ENCODE measurements around the gene APEH. TPM values are rescaled to one million over a fixed set of nuclear protein-coding genes. Genes with fewer than 3 reads are reported as not detected.

Gene APEH
- total RNA-seq, 1 donor from 2014 or later, result 80.8 TPM

GRCh38 chr3:49667701-49668413, 6.3 kb upstream of the APEH start:
- Mint-ChIP-seq H3K27me3 (ENCODE audit: low read depth, unreplicated experiment) (peaks cover 2% of the 10 kb centered on the region), H3K9me3 (ENCODE audit: unreplicated experiment) (no peaks in the 10 kb centered on the region), H3K36me3 (ENCODE audit: low read depth, unreplicated experiment) (no peaks in the 10 kb centered on the region), H3K27ac (ENCODE audit: unreplicated experiment) (no peak overlapping the region), H3K4me1 (ENCODE audit: low read depth, unreplicated experiment) (peaks cover 16% of the 10 kb centered on the region), H3K4me3 (ENCODE audit: unreplicated experiment) (peak overlapping the region; percentile 5)
- FAIRE-seq (no peak), DNase-seq (ENCODE audit: low read depth) (no peak)
- Histone ChIP-seq H3K4me1 (ENCODE audit: insufficient read depth, low read length) (peaks cover 12% of the 10 kb centered on the region), H3K9me3 (ENCODE audit: insufficient read depth, low read depth, low read length) (no peaks in the 10 kb centered on the region), H3K27me3 (ENCODE audit: insufficient read depth, low read length) (no peaks in the 10 kb centered on the region), H3K4me3 (ENCODE audit: insufficient read depth, low read depth, low read length) (no peak overlapping the region), H3K9ac (ENCODE audit: low read length) (peak overlapping the region; percentile 33), H3K27ac (ENCODE audit: low read depth, low read length) (no peak overlapping the region), H3K36me3 (ENCODE audit: insufficient read depth, low read length) (no peaks in the 10 kb centered on the region), H3K4me2 (ENCODE audit: low read length) (peak overlapping the region; percentile 25), H3K79me2 (ENCODE audit: insufficient read depth, low read length) (no peaks in the 10 kb centered on the region), H4K20me1 (ENCODE audit: insufficient read depth, low read length) (peaks cover 5% of the 10 kb centered on the region), H2AFZ (ENCODE audit: low read depth, low read length) (no peak overlapping the region)
- no peak for TF ChIP-seq CTCF (IDR thresholded peaks at IDR 0.05; ENCODE audit: insufficient read depth, low read depth, low read length)
- TF ChIP-seq EZH2 (IDR thresholded peaks at IDR 0.05; ENCODE audit: insufficient read depth, low read length), result no peak

DNA sequence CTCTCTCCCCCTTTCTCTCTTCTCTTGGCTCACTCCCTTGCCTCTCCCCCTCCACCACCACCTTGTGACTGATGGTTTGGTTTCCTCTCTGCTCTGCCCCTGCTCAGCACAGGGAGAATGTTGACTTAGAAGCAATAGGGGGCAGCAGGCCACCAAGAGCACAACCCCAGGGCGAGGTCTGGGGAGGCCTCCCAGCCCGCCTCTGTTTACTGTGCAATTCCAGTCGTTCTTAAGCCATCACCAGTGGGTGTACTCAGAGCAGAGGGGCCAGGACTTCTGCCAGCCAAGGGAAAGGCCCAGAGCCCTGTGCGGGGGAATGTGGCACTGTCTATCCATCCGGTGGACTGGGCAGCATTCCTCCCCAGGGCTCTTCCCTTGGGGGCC, 5.7 kb upstream of the APEH start:
- TF ChIP-seq EZH2 (IDR thresholded peaks at IDR 0.05; ENCODE audit: insufficient read depth, low read length) (no peak), CTCF (IDR thresholded peaks at IDR 0.05; ENCODE audit: insufficient read depth, low read depth, low read length) (no peak)
- Histone ChIP-seq H3K36me3 (ENCODE audit: insufficient read depth, low read length) (no peaks in the 10 kb centered on the region), H3K4me1 (ENCODE audit: insufficient read depth, low read length) (peaks cover 17% of the 10 kb centered on the region), H3K4me2 (ENCODE audit: low read length) (peak overlapping the region; percentile 25), H3K4me3 (ENCODE audit: insufficient read depth, low read depth, low read length) (no peak overlapping the region), H3K27ac (ENCODE audit: low read depth, low read length) (no peak overlapping the region), H2AFZ (ENCODE audit: low read depth, low read length) (no peak overlapping the region), H3K9me3 (ENCODE audit: insufficient read depth, low read depth, low read length) (no peaks in the 10 kb centered on the region), H3K27me3 (ENCODE audit: insufficient read depth, low read length) (no peaks in the 10 kb centered on the region), H3K79me2 (ENCODE audit: insufficient read depth, low read length) (peaks cover 5% of the 10 kb centered on the region), H3K9ac (ENCODE audit: low read length) (peak overlapping the region; percentile 33), H4K20me1 (ENCODE audit: insufficient read depth, low read length) (peaks cover 5% of the 10 kb centered on the region)
- DNase-seq (ENCODE audit: low read depth) (no peak), FAIRE-seq (no peak)
- Mint-ChIP-seq H3K27ac (ENCODE audit: unreplicated experiment) (no peak overlapping the region), H3K4me1 (ENCODE audit: low read depth, unreplicated experiment) (peaks cover 16% of the 10 kb centered on the region), H3K9me3 (ENCODE audit: unreplicated experiment) (no peaks in the 10 kb centered on the region), H3K36me3 (ENCODE audit: low read depth, unreplicated experiment) (no peaks in the 10 kb centered on the region), H3K4me3 (ENCODE audit: unreplicated experiment) (peak overlapping the region; percentile 5), H3K27me3 (ENCODE audit: low read depth, unreplicated experiment) (peaks cover 2% of the 10 kb centered on the region)

GRCh38 chr3:49668861-49669260, 5.3 kb upstream of the APEH start:
- peak overlapping the region; percentile 51 for H3K4me2 ChIP-seq (ENCODE audit: low read length)
- Mint-ChIP-seq H3K36me3 (ENCODE audit: low read depth, unreplicated experiment) (no peaks in the 10 kb centered on the region), H3K4me1 (ENCODE audit: low read depth, unreplicated experiment) (peaks cover 16% of the 10 kb centered on the region), H3K27ac (ENCODE audit: unreplicated experiment) (no peak overlapping the region), H3K9me3 (ENCODE audit: unreplicated experiment) (no peaks in the 10 kb centered on the region), H3K4me3 (ENCODE audit: unreplicated experiment) (no peak overlapping the region), H3K27me3 (ENCODE audit: low read depth, unreplicated experiment) (peaks cover 2% of the 10 kb centered on the region)
- no peak overlapping the region for H3K27ac ChIP-seq (ENCODE audit: low read depth, low read length)
- H3K79me2 ChIP-seq (ENCODE audit: insufficient read depth, low read length), result peaks cover 7% of the 10 kb centered on the region
- no peaks in the 10 kb centered on the region for H3K9me3 ChIP-seq (ENCODE audit: insufficient read depth, low read depth, low read length)
- TF ChIP-seq CTCF (IDR thresholded peaks at IDR 0.05; ENCODE audit: insufficient read depth, low read depth, low read length) (no peak), EZH2 (IDR thresholded peaks at IDR 0.05; ENCODE audit: insufficient read depth, low read length) (no peak)
- H3K27me3 ChIP-seq (ENCODE audit: insufficient read depth, low read length), result no peaks in the 10 kb centered on the region
- peaks cover 5% of the 10 kb centered on the region for H4K20me1 ChIP-seq (ENCODE audit: insufficient read depth, low read length)
- H3K36me3 ChIP-seq (ENCODE audit: insufficient read depth, low read length), result no peaks in the 10 kb centered on the region
- DNase-seq (ENCODE audit: low read depth) (peak; percentile 41), FAIRE-seq (no peak)
- no peak overlapping the region for H2AFZ ChIP-seq (ENCODE audit: low read depth, low read length)
- H3K4me3 ChIP-seq (ENCODE audit: insufficient read depth, low read depth, low read length), result no peak overlapping the region
- no peak overlapping the region for H3K9ac ChIP-seq (ENCODE audit: low read length)
- peaks cover 19% of the 10 kb centered on the region for H3K4me1 ChIP-seq (ENCODE audit: insufficient read depth, low read length)

Data from astrocyte (in vitro differentiated cells and primary cell).